K562 (cell line): ENCODE measurements around the gene ANO2.

ENCODE experiments used
- CTCF ChIP-seq, 3 experiments: IDR thresholded peaks in 2 of 3; conservative IDR thresholded peaks in 1 of 3; 2 replicates each; pipeline ENCODE4 v1.5.1; 2011 to 2012; ENCODE audit warnings: low read length in 3 of 3, mild to moderate bottlenecking in 3 of 3, control low read depth in 2 of 3, improper control_type of control experiment in 1 of 3, inconsistent platforms in 1 of 3, low read depth in 1 of 3, mixed read lengths in 1 of 3, moderate library complexity in 1 of 3; ENCODE audit not compliant: insufficient read depth in 2 of 3
- KAT7 ChIP-seq: sonication (generic); formaldehyde crosslinking; IDR thresholded peaks from 2 replicates; pipeline ENCODE4 v1.8.0; 2022; ENCODE audit warnings: missing genetic modification reagents, mild to moderate bottlenecking, borderline replicate concordance
- POLR2A ChIP-seq: fragments of 450-650 bp; conservative IDR thresholded peaks from 2 replicates; pipeline ENCODE4 v1.6.1; 2016
- ZNF224 ChIP-seq: sonication (generic); formaldehyde crosslinking; IDR thresholded peaks from 2 replicates; pipeline ENCODE4 v1.8.0; 2022; ENCODE audit warnings: mild to moderate bottlenecking, missing genetic modification reagents

GRCh38 chr12:5773550-5773949, 171.5 kb downstream of the ANO2 start:
- no peak for TF ChIP-seq ZNF224 (CRISPR knock-in tag)
- no peak for TF ChIP-seq POLR2A
- TF ChIP-seq CTCF (IDR thresholded peaks at IDR 0.05 in 2 of 3, conservative IDR thresholded peaks at IDR 0.05 in 1 of 3; ENCODE audit: insufficient read depth in 2 of 3, low read depth in 1 of 3, low read length in 3 of 3): no peak
- no peak for TF ChIP-seq KAT7
